Adrenal gland (tissue), 5 donors: Measurements from ENCODE around the gene LIMK2.

Experiments used
- POLR2A ChIP-seq, 2 donors: fragments of 450-650 bp; IDR thresholded peaks; one replicate each; pipeline ENCODE4 v1.6.1; 2017; ENCODE audit warnings: antibody characterized with exemption in 2 of 2, mild to moderate bottlenecking in 2 of 2, moderate library complexity in 1 of 2
- TF ChIP-seq, protein P1 (sequence below), 6 experiments: fragments of 450-650 bp in 4 of 6; fragments of 200-600 bp in 2 of 6; sonication (generic) in 1 of 6; IDR thresholded peaks; 1 replicate in 5 of 6; 2 replicates in 1 of 6; pipeline versions ENCODE4 v1.5.1 to v1.8.0; 2016 to 2021; ENCODE audit warnings: antibody characterized with exemption in 6 of 6, mild to moderate bottlenecking in 2 of 6, moderate library complexity in 1 of 6
- donor health status: DM: no; HTN: no; CAD: no.

DNA sequence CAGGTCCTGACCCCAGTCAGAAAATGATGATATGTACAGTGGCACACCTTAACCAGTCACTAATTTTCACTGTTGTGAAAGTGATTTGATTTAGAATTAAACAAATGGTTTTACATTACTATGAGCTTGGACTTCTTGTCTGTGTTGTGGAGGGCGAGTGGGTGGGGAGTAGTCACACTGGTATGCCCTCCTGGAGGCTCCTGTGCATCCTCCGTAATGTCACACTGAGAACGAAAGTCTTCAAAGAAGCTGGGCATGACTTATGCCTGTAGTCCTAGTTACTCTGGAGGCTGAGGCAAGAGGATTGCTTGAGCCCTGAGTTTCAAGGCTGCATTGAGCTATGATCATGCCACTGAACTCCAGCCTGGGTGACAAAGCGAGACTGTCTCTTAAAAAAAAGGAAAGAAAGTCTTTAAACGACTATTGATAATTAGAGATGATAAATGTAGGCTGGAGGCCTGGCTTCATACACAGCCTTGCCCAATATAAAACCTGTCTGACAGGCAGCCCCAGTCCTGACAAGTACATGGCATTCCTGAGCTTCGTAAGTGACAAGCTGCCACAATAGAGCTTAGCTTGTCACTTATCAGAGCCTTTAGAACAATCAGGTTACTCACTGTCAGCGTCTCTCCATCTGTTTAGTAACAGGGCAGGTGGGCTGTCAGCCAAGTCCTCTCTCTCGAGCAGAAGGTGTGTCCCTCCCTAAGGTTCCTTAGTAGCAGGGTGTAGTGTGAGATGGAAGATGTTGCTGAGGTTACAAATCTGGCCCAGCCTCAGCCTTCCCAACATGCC is 5.0 kb upstream of the LIMK2 start:
- TF ChIP-seq, protein P1, sequence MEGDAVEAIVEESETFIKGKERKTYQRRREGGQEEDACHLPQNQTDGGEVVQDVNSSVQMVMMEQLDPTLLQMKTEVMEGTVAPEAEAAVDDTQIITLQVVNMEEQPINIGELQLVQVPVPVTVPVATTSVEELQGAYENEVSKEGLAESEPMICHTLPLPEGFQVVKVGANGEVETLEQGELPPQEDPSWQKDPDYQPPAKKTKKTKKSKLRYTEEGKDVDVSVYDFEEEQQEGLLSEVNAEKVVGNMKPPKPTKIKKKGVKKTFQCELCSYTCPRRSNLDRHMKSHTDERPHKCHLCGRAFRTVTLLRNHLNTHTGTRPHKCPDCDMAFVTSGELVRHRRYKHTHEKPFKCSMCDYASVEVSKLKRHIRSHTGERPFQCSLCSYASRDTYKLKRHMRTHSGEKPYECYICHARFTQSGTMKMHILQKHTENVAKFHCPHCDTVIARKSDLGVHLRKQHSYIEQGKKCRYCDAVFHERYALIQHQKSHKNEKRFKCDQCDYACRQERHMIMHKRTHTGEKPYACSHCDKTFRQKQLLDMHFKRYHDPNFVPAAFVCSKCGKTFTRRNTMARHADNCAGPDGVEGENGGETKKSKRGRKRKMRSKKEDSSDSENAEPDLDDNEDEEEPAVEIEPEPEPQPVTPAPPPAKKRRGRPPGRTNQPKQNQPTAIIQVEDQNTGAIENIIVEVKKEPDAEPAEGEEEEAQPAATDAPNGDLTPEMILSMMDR (IDR thresholded peaks at IDR 0.05): no peak
- no peak for TF ChIP-seq POLR2A (IDR thresholded peaks at IDR 0.05)
